Activated CD4-positive, alpha-beta T cell treated with anti-CD3 and anti-CD28 coated beads, Interleukin-2, amount 10 ng/mL, durations not matched to agents 24 days and 14 days (primary cell): ENCODE data around the gene DNAJB14. TPM values are rescaled to one million over a fixed set of nuclear protein-coding genes. Genes with fewer than 3 reads are reported as not detected.
"Not testable (repeated sequence)": the region's sequence is repeated elsewhere in the genome, so short reads cannot be mapped to it uniquely, and the experiment has no call there.

ENCODE experiments used
- DNase-seq: peaks from one replicate; pipeline ENCODE4 v3.0.0; 2022
- H3K27ac Mint-ChIP-seq: one replicate; pipeline ENCODE4 v1.8.0; 2022; ENCODE audit warnings: mild to moderate bottlenecking, mixed read lengths
- H3K27me3 Mint-ChIP-seq: one replicate; pipeline ENCODE4 v1.8.0; 2022; ENCODE audit warnings: mixed read lengths
- H3K36me3 Mint-ChIP-seq: one replicate; pipeline ENCODE4 v1.8.0; 2022; ENCODE audit warnings: low read depth, mild to moderate bottlenecking, mixed read lengths
- H3K4me1 Mint-ChIP-seq: one replicate; pipeline ENCODE4 v1.8.0; 2021; ENCODE audit warnings: mixed read lengths
- H3K4me3 Mint-ChIP-seq: one replicate; pipeline ENCODE4 v1.8.0; 2022; ENCODE audit warnings: mild to moderate bottlenecking, moderate library complexity, mixed read lengths
- H3K9me3 Mint-ChIP-seq: one replicate; pipeline ENCODE4 v1.8.0; 2021; ENCODE audit warnings: mixed read lengths
- intact Hi-C: fragments of 100-400 bp; cut with micrococcal nuclease; formaldehyde crosslinking; loops from one replicate; pipeline ENCODE4 v1.15.1; 2023
- total RNA-seq: library from RNA; stranded (reverse); gene quantifications from 2 replicates; pipeline ENCODE4 v1.2.3, GENCODE V29; 2022

Gene DNAJB14
- total RNA-seq, 1 donor from 2014 or later, result 49.2 TPM

GRCh38 chr4:99958207-99958606 lies 11.8 kb upstream of the DNAJB14 start:
- intact Hi-C loops, H3K4me3 Mint-ChIP-seq, H3K4me1 Mint-ChIP-seq, H3K36me3 Mint-ChIP-seq, DNase-seq, H3K27me3 Mint-ChIP-seq, H3K27ac Mint-ChIP-seq: not testable (repeated sequence)
- H3K9me3 Mint-ChIP-seq, result peaks cover 12% of the 10 kb centered on the region

GRCh38 chr4:99950913-99951254 lies 4.5 kb upstream of the DNAJB14 start:
- Mint-ChIP-seq H3K4me1 (peaks cover 18% of the 10 kb centered on the region), H3K36me3 (peaks cover 15% of the 10 kb centered on the region), H3K27ac (no peak overlapping the region), H3K27me3 (no peaks in the 10 kb centered on the region), H3K9me3 (no peaks in the 10 kb centered on the region), H3K4me3 (no peak overlapping the region)
- intact Hi-C loops, result loop anchor here (1.0 to 5.0 kb wide), 4 partner anchors 131 to 1022 kb away; partner anchors contain the start of genes DAPP1 and EIF4E
- no peak for DNase-seq

- intact Hi-C loops, result loop anchor here (1.0 to 5.0 kb wide), 12 partner anchors 56 to 1397 kb away; partner anchors contain the start of genes DAPP1, EIF4E, LAMTOR3 and PPP3CA
- Mint-ChIP-seq H3K9me3 (no peaks in the 10 kb centered on the region), H3K27ac (no peak within 1 kb of the TSS), H3K27me3 (no peaks in the 10 kb centered on the region), H3K4me1 (peaks cover 20% of the 10 kb centered on the region), H3K4me3 (no peak within 1 kb of the TSS), H3K36me3 (peaks cover 17% of the 10 kb centered on the region)
- peak; percentile 98 for DNase-seq
Observed at GRCh38 chr4:99949999-99950912, 3.8 kb upstream of the DNAJB14 start, which contains the start of gene H2AZ1. H2AZ1 (minus strand) TSS chr4:99950275; CDS start chr4:99950170, 105 bp downstream.

- Mint-ChIP-seq H3K36me3 (peaks cover 22% of the 10 kb centered on the region), H3K27me3 (no peaks in the 10 kb centered on the region), H3K4me1 (peaks cover 26% of the 10 kb centered on the region), H3K9me3 (no peaks in the 10 kb centered on the region), H3K27ac (no peak overlapping the region), H3K4me3 (no peak overlapping the region)
- peak; percentile 96 for DNase-seq
- intact Hi-C loops, result loop anchor here (1.0 to 5.0 kb wide), 8 partner anchors 55 to 1397 kb away; partner anchors contain the start of genes LAMTOR3 and PPP3CA
Observed at GRCh38 chr4:99949034-99949998, 2.9 kb upstream of the DNAJB14 start.

- peaks cover 42% of the 10 kb centered on the region for H3K4me1 Mint-ChIP-seq
Observed at GRCh38 chr4:99947608-99948007, 1.2 kb upstream of the DNAJB14 start.

GRCh38 chr4:99947190-99947578 lies 766 bp upstream of the DNAJB14 start:
- Mint-ChIP-seq H3K27me3 (no peaks in the 10 kb centered on the region), H3K27ac (peak overlapping the region; percentile 98), H3K4me1 (peaks cover 41% of the 10 kb centered on the region), H3K36me3 (peaks cover 38% of the 10 kb centered on the region), H3K4me3 (peak overlapping the region; percentile 99), H3K9me3 (no peaks in the 10 kb centered on the region)
- intact Hi-C loops, result loop anchor here (1.0 to 5.0 kb wide), 5 partner anchors 132 to 1345 kb away; partner anchors contain the start of gene METAP1
- DNase-seq, result no peak

More at GRCh38 chr4:99947608-99948007, 1.2 kb upstream of the DNAJB14 start:
- Mint-ChIP-seq H3K36me3 (peaks cover 37% of the 10 kb centered on the region), H3K27ac (peak overlapping the region; percentile 98), H3K27me3 (no peaks in the 10 kb centered on the region), H3K9me3 (no peaks in the 10 kb centered on the region), H3K4me3 (peak overlapping the region; percentile 99)
- intact Hi-C loops, result loop anchor here (1.0 to 5.0 kb wide), 6 partner anchors 132 to 1399 kb away; partner anchors contain the start of genes METAP1 and PPP3CA
- no peak for DNase-seq

GRCh38 chr4:99945718-99946355 lies 581 bp downstream of the DNAJB14 start:
- peak overlapping the region; percentile 97 for H3K27ac Mint-ChIP-seq
- no peaks in the 10 kb centered on the region for H3K27me3 Mint-ChIP-seq
- H3K4me3 Mint-ChIP-seq, result peak overlapping the region; percentile 99
- no peaks in the 10 kb centered on the region for H3K9me3 Mint-ChIP-seq
- peaks cover 44% of the 10 kb centered on the region for H3K36me3 Mint-ChIP-seq
- peaks cover 43% of the 10 kb centered on the region for H3K4me1 Mint-ChIP-seq
- no peak for DNase-seq
- intact Hi-C loops, result loop anchor here (2.0 to 5.0 kb wide), 4 partner anchors 146 to 1344 kb away; partner anchors contain the start of gene METAP1

GRCh38 chr4:99943904-99944437 lies 2.4 kb downstream of the DNAJB14 start:
- H3K36me3 Mint-ChIP-seq, result peaks cover 48% of the 10 kb centered on the region
- DNase-seq, result no peak
- intact Hi-C loops, result no loop called here
- peak overlapping the region; percentile 99 for H3K4me3 Mint-ChIP-seq
- no peaks in the 10 kb centered on the region for H3K27me3 Mint-ChIP-seq
- no peak overlapping the region for H3K27ac Mint-ChIP-seq
- H3K9me3 Mint-ChIP-seq, result no peaks in the 10 kb centered on the region
- H3K4me1 Mint-ChIP-seq, result peaks cover 48% of the 10 kb centered on the region

GRCh38 chr4:99938243-99938753 lies 8.1 kb downstream of the DNAJB14 start:
- intact Hi-C loops, result no loop called here
- H3K27me3 Mint-ChIP-seq, result no peaks in the 10 kb centered on the region
- no peak overlapping the region for H3K27ac Mint-ChIP-seq
- peaks cover 58% of the 10 kb centered on the region for H3K36me3 Mint-ChIP-seq
- peaks cover 4% of the 10 kb centered on the region for H3K9me3 Mint-ChIP-seq
- H3K4me1 Mint-ChIP-seq, result peaks cover 24% of the 10 kb centered on the region
- no peak overlapping the region for H3K4me3 Mint-ChIP-seq
- DNase-seq, result no peak

GRCh38 chr4:99934891-99935290 lies 11.5 kb downstream of the DNAJB14 start:
- Mint-ChIP-seq H3K27me3 (no peaks in the 10 kb centered on the region), H3K4me3 (no peak overlapping the region), H3K27ac (no peak overlapping the region), H3K36me3 (peaks cover 60% of the 10 kb centered on the region), H3K4me1 (peaks cover 20% of the 10 kb centered on the region), H3K9me3 (peaks cover 4% of the 10 kb centered on the region)
- intact Hi-C loops, result no loop called here
- DNase-seq, result no peak

GRCh38 chr4:99927566-99927965 lies 18.9 kb downstream of the DNAJB14 start:
- Mint-ChIP-seq H3K9me3 (no peaks in the 10 kb centered on the region), H3K4me1 (peaks cover 17% of the 10 kb centered on the region), H3K4me3 (no peak overlapping the region), H3K27ac (no peak overlapping the region), H3K36me3 (peaks cover 35% of the 10 kb centered on the region), H3K27me3 (no peaks in the 10 kb centered on the region)
- intact Hi-C loops, result no loop called here
- DNase-seq, result no peak

- peaks cover 49% of the 10 kb centered on the region for H3K36me3 Mint-ChIP-seq
- intact Hi-C loops, result no loop called here
Observed at GRCh38 chr4:99921174-99921573, 25.2 kb downstream of the DNAJB14 start.

More at GRCh38 chr4:99921174-99921573, 25.2 kb downstream of the DNAJB14 start:
- Mint-ChIP-seq H3K27ac (no peak overlapping the region), H3K4me1 (peaks cover 16% of the 10 kb centered on the region), H3K4me3 (peak overlapping the region; percentile 47), H3K9me3 (peaks cover 9% of the 10 kb centered on the region), H3K27me3 (no peaks in the 10 kb centered on the region)
- DNase-seq, result peak; percentile 73
